DMS114 treated with DMSO at 0.1 percent for 48 hours (cell line): ENCODE measurements around the gene BCLAF1.
"Not testable (repeated sequence)": the region's sequence is repeated elsewhere in the genome, so short reads cannot be mapped to it uniquely, and the experiment has no call there.

Experiments used
- DNase-seq: peaks from one replicate; lab custom pipeline; 2025; ENCODE audit not compliant: unreplicated experiment; lab: John Stamatoyannopoulos, UW

BCLAF1 gene

DNA sequence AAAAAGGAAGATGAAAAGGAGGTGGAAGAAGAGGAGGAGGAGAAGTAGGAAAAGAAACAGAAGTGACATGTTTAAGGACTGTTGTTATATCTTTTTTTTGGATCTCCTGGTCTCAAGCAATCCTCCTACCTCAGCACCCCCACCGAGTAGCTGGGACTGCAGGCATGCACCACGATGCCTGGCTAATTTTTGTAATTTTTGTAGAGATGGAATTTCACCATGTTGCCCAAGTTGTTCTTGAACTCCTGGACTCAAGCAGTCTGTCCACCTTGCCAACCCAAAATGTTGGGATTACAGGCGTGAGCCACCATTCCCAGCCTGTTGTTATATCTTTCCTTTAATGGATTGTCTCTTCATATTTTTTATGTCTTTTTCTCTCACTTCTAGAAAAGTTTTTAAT is 19.5 kb upstream of the BCLAF1 start:
- DNase-seq: no peak

- DNase-seq: not testable (repeated sequence)
These were observed 18.8 kb upstream of the BCLAF1 start for GRCh38 chr6:136308469-136308868.

DNA sequence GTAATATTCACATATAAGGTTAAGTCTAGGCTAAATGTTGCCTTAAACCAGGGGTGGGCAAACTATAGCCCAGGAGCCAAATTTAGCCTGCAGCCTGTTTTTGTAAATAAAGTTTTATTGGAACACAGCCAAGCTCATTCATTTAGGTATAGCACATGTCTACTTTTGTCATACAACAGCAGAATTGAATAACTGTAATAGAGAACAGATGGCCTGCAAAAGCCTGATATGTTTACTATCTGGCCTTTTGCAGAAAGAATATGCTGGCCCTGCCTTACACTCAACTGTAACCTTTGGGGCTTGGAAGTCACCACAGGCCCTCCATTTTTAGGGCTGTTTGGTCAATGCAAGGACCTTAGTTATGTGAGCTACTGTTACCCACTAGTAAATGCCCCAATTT is 17.7 kb upstream of the BCLAF1 start:
- no peak for DNase-seq

DNA sequence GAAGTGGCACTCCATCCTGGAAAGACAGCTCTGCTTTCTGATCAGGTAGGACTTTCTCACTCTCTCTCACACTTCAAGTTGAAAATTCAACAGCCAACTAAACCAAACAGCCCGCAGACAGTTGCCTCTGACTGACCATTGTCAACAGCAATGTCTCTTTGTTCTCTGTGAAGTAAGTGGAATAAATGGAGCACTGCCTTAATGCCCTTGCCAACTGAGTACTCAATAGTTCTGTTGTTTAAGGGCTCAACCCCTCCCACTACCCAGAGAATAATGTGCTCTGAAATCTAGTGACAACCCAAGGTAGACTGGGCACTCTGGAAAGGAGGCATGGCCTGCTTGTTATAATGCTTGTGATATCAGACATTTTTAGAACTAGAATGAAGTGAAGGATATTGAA is 16.8 kb upstream of the BCLAF1 start:
- DNase-seq: no peak

DNA sequence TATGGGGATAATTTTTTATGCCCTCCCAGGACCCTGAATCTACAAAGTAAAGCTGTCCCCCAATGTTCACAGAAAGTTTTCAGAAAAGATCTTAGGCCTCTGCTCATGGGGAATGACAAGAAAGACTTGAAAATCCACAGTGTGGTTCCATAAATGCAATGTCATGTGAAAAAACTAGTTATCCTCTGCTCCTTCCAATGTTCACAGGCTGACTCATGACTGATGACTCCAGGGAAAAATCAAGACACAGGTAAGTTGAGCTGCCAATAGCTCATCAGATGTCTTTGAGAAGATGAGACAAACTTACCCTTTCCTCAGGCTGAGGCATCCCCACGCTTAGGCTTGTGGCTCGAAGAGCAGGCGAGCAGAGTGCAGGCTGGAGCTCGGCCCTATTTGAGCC is 14.8 kb upstream of the BCLAF1 start:
- no peak for DNase-seq

GRCh38 chr6:136303516-136303915 is 13.9 kb upstream of the BCLAF1 start:
- no peak for DNase-seq

DNA sequence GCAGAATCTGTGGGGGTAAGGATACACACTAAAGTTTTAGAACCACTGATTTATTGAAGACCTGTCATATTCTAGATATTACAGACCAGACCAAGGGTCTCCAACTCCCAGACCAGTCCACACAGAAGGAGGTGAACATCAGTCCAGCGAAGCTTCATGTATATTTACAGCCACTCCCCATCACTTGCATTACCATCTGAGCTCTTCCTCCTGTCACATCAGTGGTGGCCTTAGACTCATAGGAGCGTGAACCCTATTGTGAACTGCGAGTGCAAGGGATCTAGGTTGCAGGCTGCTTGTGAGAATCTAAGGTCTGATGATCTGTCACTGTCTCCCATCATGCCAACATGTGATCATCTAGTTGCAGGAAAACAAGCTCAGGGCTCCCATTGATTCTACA is 5.0 kb upstream of the BCLAF1 start:
- DNase-seq: no peak

- DNase-seq: peak; percentile 34
These were observed 864 bp upstream of the BCLAF1 start for GRCh38 chr6:136290410-136291010.

GRCh38 chr6:136289327-136289578 is 393 bp downstream of the BCLAF1 start:
- DNase-seq: peak; percentile 69

DNA sequence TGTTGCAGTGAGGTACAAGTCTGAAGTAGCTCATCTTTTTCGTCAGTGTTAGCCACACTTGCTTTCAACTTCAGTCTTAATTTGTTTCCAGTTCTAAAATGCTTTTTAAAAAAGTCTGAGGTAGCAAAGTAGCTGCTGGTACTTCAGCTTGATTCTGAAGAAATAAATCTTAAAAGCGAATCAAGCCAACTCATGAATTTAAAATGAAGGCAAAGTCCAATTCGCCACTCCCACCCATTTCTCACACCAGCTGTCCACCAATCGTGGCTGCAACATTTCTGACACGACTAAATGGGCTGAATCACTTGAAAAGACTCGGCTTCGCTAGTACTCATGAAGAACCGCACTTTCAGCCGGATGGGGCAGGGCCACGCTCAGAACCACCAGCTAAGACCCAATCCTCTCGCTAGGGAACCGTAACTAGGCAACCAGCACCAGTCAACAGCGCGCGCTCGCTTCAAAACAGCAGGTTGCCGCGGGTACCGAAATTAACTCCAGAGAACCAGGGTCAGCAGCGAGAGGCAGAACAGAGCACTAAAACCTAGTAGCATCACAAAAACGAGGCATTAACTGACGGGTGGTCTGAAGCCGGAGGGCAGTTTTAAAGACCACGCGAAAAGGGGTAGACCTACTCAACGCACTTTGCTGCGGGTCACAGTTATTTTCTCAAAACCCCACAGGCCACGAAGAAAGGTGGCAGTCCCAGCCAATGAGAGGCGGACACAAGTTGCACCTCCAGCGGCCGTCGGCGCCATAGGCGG is 900 bp downstream of the BCLAF1 start:
- peak; percentile 56 for DNase-seq

DNA sequence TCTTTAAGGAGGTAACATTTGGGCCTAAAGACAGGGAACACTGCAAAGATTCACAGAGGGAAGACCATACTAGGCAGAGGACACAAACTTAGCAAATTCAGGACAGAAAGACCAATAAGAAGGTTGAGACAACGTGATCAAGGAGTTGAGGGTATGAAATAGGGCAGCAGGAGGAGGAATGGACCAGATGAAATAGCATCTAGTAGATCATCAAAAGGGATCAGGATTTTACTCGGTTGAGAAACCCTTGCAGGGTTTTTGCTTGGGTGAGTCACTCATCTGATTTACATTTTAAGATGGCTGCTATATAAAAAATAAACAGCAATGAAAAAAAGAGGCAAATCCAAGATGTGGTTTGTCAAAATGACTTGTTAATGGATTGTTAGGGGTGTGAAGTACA is 4.7 kb downstream of the BCLAF1 start:
- no peak for DNase-seq

- DNase-seq: no peak
These were observed 6.7 kb downstream of the BCLAF1 start for GRCh38 chr6:136282906-136283305.

- DNase-seq: no peak
These were observed 9.5 kb downstream of the BCLAF1 start for GRCh38 chr6:136280032-136280609.

- DNase-seq: no peak
These were observed 15.6 kb downstream of the BCLAF1 start for GRCh38 chr6:136274062-136274461.

- no peak for DNase-seq
These were observed 24.5 kb downstream of the BCLAF1 start for GRCh38 chr6:136265101-136265500.

GRCh38 chr6:136262940-136263339 is 26.7 kb downstream of the BCLAF1 start:
- DNase-seq: no peak

DNA sequence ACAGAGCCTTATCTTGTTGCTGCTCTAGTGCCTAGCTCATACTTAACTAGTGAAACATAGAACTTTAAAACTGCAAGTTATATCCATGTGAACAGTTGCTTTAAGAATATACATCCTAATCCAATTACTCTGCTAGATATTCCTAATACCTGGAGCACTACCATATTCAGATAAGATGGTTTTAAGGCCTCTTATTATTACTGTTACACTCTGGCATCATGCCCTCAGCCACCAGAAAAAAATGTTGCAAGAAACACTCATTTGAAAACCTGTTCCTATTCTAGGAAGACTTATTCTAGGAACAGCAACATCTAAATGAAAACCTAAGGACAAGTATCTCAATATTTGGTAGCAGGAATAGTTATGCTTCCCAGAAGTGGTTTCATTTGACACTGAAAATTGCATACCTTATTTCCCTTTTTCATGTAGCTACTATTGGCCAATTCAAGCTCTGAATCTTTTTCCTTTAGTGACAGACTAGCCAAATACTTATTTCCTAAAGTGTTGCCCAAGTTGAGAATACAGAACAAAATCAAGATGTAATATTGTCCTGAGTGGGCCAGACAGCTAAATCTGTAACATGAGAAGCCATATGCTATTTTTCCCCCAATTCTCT is 34.7 kb downstream of the BCLAF1 start:
- no peak for DNase-seq

GRCh38 chr6:136253734-136254133 is 35.9 kb downstream of the BCLAF1 start:
- no peak for DNase-seq

DNA sequence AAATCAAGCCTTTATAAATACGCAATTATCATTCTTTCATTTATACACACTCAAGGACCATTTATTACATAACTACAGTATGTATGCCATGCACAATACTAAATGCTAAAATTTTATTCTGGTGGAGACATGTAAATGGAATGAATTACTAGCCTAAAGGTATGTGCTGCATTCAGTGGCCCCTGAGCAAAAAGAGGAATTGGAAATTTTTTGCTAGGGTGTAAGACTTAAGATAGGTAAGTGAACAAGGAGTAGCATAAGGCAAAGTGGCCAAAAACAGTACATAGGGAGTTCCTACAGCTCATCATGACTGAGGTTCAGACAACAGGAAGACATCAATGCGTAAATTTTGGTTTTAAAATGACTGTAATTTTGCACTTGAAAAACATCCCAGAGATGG is 37.2 kb downstream of the BCLAF1 start:
- DNase-seq: no peak

GRCh38 chr6:136251394-136251793 is 38.3 kb downstream of the BCLAF1 start:
- DNase-seq: no peak

DNA sequence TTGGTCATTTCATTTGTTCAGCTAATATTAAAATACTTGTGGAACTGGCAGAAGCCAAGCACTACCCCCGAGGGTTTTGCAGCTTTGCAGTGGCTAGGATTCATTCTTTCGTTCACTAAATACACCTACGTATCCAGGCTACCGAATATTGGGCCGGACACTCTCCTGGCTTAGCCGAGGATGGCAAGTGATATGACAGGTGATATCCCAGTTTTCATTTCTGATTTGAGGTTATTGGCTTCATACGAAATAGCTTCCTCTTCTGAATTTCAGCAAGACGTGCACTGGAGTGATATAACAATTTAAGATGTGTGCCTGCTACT is 39.0 kb downstream of the BCLAF1 start:
- no peak for DNase-seq

GRCh38 chr6:136249811-136250685 is 39.6 kb downstream of the BCLAF1 start, which contains the start of gene MTFR2:
Gene MTFR2, minus strand, starts transcription at chr6:136250311. Its CDS starts 1,212 bp downstream, at chr6:136249099.
- peak; percentile 80 for DNase-seq
